GM19324 (cell line): Measurements from ENCODE around the gene PCDHA12.

Experiments
- ATAC-seq: cut with Tn5 transposase; IDR thresholded peaks from one replicate; pipeline ENCODE4 v1.9.1; 2021; ENCODE audit warnings: mild to moderate bottlenecking, moderate library complexity; ENCODE audit not compliant: unreplicated experiment, low FRiP score

Gene PCDHA12

GRCh38 chr5:140926443-140927227 is 51.5 kb downstream of the PCDHA12 start:
- ATAC-seq, result no peak

- no peak for ATAC-seq
These were observed 52.1 kb downstream of the PCDHA12 start for GRCh38 chr5:140927228-140927573.
